H9 (cell line): Measurements from ENCODE around the gene CACNA1A. TPM values are rescaled to one million over a fixed set of nuclear protein-coding genes. Genes with fewer than 3 reads are reported as not detected.

Experiments used
- DNase-seq: peaks from one replicate; pipeline ENCODE4 v3.0.0-alpha.2; 2017
- H2AFZ ChIP-seq: one replicate; pipeline ENCODE4 v1.6.1; 2013; ENCODE audit warnings: mild to moderate bottlenecking, low read length, control low read depth, moderate library complexity
- H2AK5ac ChIP-seq: 2 replicates; pipeline ENCODE4 v1.6.1; 2013; ENCODE audit warnings: low read length, control low read depth, mixed read lengths; ENCODE audit not compliant: insufficient read length
- H2BK120ac ChIP-seq: one replicate; pipeline ENCODE4 v1.6.1; 2013; ENCODE audit warnings: low read depth, mild to moderate bottlenecking, low read length, control low read depth, inconsistent platforms; ENCODE audit not compliant: poor library complexity, severe bottlenecking
- H2BK12ac ChIP-seq: 2 replicates; pipeline ENCODE4 v1.6.1; 2013; ENCODE audit warnings: low read length, control low read depth, mixed read lengths, low read depth; ENCODE audit not compliant: insufficient read length
- H2BK15ac ChIP-seq: 2 replicates; pipeline ENCODE4 v1.6.1; 2013; ENCODE audit warnings: low read depth, low read length, control low read depth
- H2BK20ac ChIP-seq: one replicate; pipeline ENCODE4 v1.6.1; 2013; ENCODE audit warnings: low read depth, mild to moderate bottlenecking, low read length, control low read depth, inconsistent platforms; ENCODE audit not compliant: poor library complexity, severe bottlenecking
- H2BK5ac ChIP-seq: 2 replicates; pipeline ENCODE4 v1.6.1; 2013; ENCODE audit warnings: low read length, control low read depth, mixed read lengths; ENCODE audit not compliant: insufficient read length
- H3K14ac ChIP-seq: 2 replicates; pipeline ENCODE4 v1.6.1; 2013; ENCODE audit warnings: low read length, control low read depth; ENCODE audit not compliant: insufficient read depth
- H3K18ac ChIP-seq: 2 replicates; pipeline ENCODE4 v1.6.1; 2013; ENCODE audit warnings: low read depth, mild to moderate bottlenecking, mixed read lengths, low read length, control low read depth; ENCODE audit not compliant: insufficient read length
- H3K23ac ChIP-seq: 2 replicates; pipeline ENCODE4 v1.6.1; 2013; ENCODE audit warnings: low read length, control low read depth, mixed read lengths, low read depth; ENCODE audit not compliant: insufficient read length
- H3K23me2 ChIP-seq: 2 replicates; pipeline ENCODE4 v1.6.1; 2013; ENCODE audit warnings: low read depth, mild to moderate bottlenecking, mixed read lengths, low read length, control low read depth; ENCODE audit not compliant: insufficient read length, poor library complexity, severe bottlenecking
- H3K27ac ChIP-seq: 2 replicates; pipeline ENCODE4 v1.5.1; 2013; ENCODE audit warnings: low read length, control low read depth, mixed read lengths, low read depth; ENCODE audit not compliant: insufficient read length
- H3K27me3 ChIP-seq: 2 replicates; pipeline ENCODE4 v1.6.1; 2013; ENCODE audit warnings: low read length, control low read depth, inconsistent platforms; ENCODE audit not compliant: insufficient read depth
- H3K4ac ChIP-seq: 2 replicates; pipeline ENCODE4 v1.6.1; 2013; ENCODE audit warnings: low read depth, mild to moderate bottlenecking, control low read depth, inconsistent platforms, low read length, moderate library complexity
- H3K4me1 ChIP-seq: 2 replicates; pipeline ENCODE4 v1.6.1; 2013; ENCODE audit warnings: low read length, control low read depth, inconsistent platforms; ENCODE audit not compliant: insufficient read depth
- H3K4me2 ChIP-seq: 2 replicates; pipeline ENCODE4 v1.6.1; 2013; ENCODE audit warnings: low read length, control low read depth, mixed read lengths; ENCODE audit not compliant: insufficient read length, insufficient read depth
- H3K56ac ChIP-seq: 2 replicates; pipeline ENCODE4 v1.6.1; 2013; ENCODE audit warnings: low read depth, mild to moderate bottlenecking, mixed read lengths, low read length, control low read depth; ENCODE audit not compliant: insufficient read length
- H3K79me1 ChIP-seq: 2 replicates; pipeline ENCODE4 v1.6.1; 2013; ENCODE audit warnings: low read depth, mild to moderate bottlenecking, moderate library complexity, low read length, control low read depth, inconsistent platforms; ENCODE audit not compliant: insufficient read depth, poor library complexity, severe bottlenecking
- H3K79me2 ChIP-seq: 2 replicates; pipeline ENCODE4 v1.6.1; 2013; ENCODE audit warnings: low read length, control low read depth, inconsistent platforms; ENCODE audit not compliant: insufficient read depth
- H3K9ac ChIP-seq: 2 replicates; pipeline ENCODE4 v1.6.1; 2013; ENCODE audit warnings: low read length, control low read depth, mixed read lengths; ENCODE audit not compliant: insufficient read length; ENCODE audit errors: extremely low read depth
- H3K9me3 ChIP-seq: one replicate; pipeline ENCODE4 v1.6.1; 2013; ENCODE audit warnings: low read depth, low read length, inconsistent platforms; ENCODE audit not compliant: control insufficient read depth
- H3T11ph ChIP-seq: one replicate; pipeline ENCODE4 v1.6.1; 2013; ENCODE audit warnings: mild to moderate bottlenecking, low read length, control low read depth, inconsistent platforms
- H4K20me1 ChIP-seq: one replicate; pipeline ENCODE4 v1.6.1; 2013; ENCODE audit not compliant: control insufficient read depth, insufficient read length, insufficient read depth
- H4K5ac ChIP-seq: 2 replicates; pipeline ENCODE4 v1.6.1; 2013; ENCODE audit warnings: low read depth, mild to moderate bottlenecking, mixed read lengths, low read length, control low read depth; ENCODE audit not compliant: insufficient read length
- H4K8ac ChIP-seq: replicated peaks from 2 replicates; pipeline ENCODE4 v1.6.1; 2013; ENCODE audit warnings: low read length, control low read depth, mixed read lengths, low read depth; ENCODE audit not compliant: insufficient read length
- H4K91ac ChIP-seq: 2 replicates; pipeline ENCODE4 v1.6.1; 2013; ENCODE audit warnings: low read depth, mild to moderate bottlenecking, moderate library complexity, mixed read lengths, low read length, control low read depth; ENCODE audit not compliant: insufficient read length
- H3K27ac Mint-ChIP-seq, 3 experiments: 2 replicates in 2 of 3; 3 replicates in 1 of 3; pipeline ENCODE4 v1.8.0; 2020 to 2021; ENCODE audit warnings: mixed read lengths in 3 of 3, mild to moderate bottlenecking in 1 of 3, moderate library complexity in 1 of 3
- H3K27me3 Mint-ChIP-seq: 2 replicates; pipeline ENCODE4 v1.8.0; 2021; ENCODE audit warnings: low read depth, mild to moderate bottlenecking, moderate library complexity, mixed read lengths
- H3K36me3 Mint-ChIP-seq, 3 experiments: 2 replicates in 2 of 3; 3 replicates in 1 of 3; pipeline ENCODE4 v1.8.0; 2020 to 2021; ENCODE audit warnings: low read depth in 3 of 3, mixed read lengths in 3 of 3; ENCODE audit not compliant: insufficient read depth in 1 of 3
- H3K4me1 Mint-ChIP-seq, 2 experiments: 2 replicates each; pipeline ENCODE4 v1.8.0; 2020; ENCODE audit warnings: mixed read lengths in 2 of 2
- H3K4me3 Mint-ChIP-seq, 2 experiments: 2 replicates in 1 of 2; 3 replicates in 1 of 2; pipeline ENCODE4 v1.8.0; 2020 to 2021; ENCODE audit warnings: mild to moderate bottlenecking in 2 of 2, mixed read lengths in 2 of 2, moderate library complexity in 1 of 2
- H3K9me3 Mint-ChIP-seq, 2 experiments: 2 replicates in 1 of 2; 3 replicates in 1 of 2; pipeline ENCODE4 v1.8.0; 2020; ENCODE audit warnings: mild to moderate bottlenecking in 2 of 2, mixed read lengths in 2 of 2, moderate library complexity in 1 of 2
- WGBS: extraction: QIAGEN DNeasy Blood & Tissue Kit; methylation state at CpG from one replicate; pipeline ENCODE4 v1.1.7; 2013; ENCODE audit warnings: missing lambda C conversion rate, low lambda C conversion rate, mixed read lengths; ENCODE audit not compliant: insufficient read length; ENCODE audit errors: extremely low coverage; 5-methylcytosine and 5-hydroxymethylcytosine counted together
- total RNA-seq: library from RNA; stranded (reverse); gene quantifications from 2 replicates; pipeline ENCODE4 v1.2.1, GENCODE V29; 2021
- TF ChIP-seq, protein P1 (sequence below): fragments of 200-600 bp; sonication (generic); conservative IDR thresholded peaks from 3 replicates; pipeline ENCODE4 v1.8.0; 2021; ENCODE audit warnings: antibody characterized with exemption, mild to moderate bottlenecking

The CACNA1A gene
- total RNA-seq, 1 experiment from 2014 or later = 8.0 TPM

- H3K27me3 Mint-ChIP-seq = peaks cover 85% of the 10 kb centered on the region
- no peaks in the 10 kb centered on the region for H3K79me1 ChIP-seq
- H3K9me3 ChIP-seq = no peaks in the 10 kb centered on the region
- H3K23ac ChIP-seq = no peak overlapping the region
- H3K36me3 Mint-ChIP-seq = peaks cover 3 to 10% (median 6%) of the 10 kb centered on the region in 3 experiments; a peak in 3 of 7 replicates
- H3K4me2 ChIP-seq = peak overlapping the region; percentile 93
- no peak overlapping the region for H2BK20ac ChIP-seq
- no peak overlapping the region for H2BK12ac ChIP-seq
- H3K4me1 ChIP-seq = no peaks in the 10 kb centered on the region; the same call in 1 of the 2 replicates
- H3T11ph ChIP-seq = no peak overlapping the region
- no peaks in the 10 kb centered on the region for H4K20me1 ChIP-seq
- WGBS = no CpG with 5 or more reads among the region's 22 CpGs
- H3K27me3 ChIP-seq = no peaks in the 10 kb centered on the region; the same call in 1 of the 2 replicates
- H2AK5ac ChIP-seq = no peak overlapping the region
- peaks cover 14% of the 10 kb centered on the region for H3K23me2 ChIP-seq
- H3K27ac ChIP-seq = no peak overlapping the region
- H4K5ac ChIP-seq = no peak overlapping the region
- TF ChIP-seq, protein P1, sequence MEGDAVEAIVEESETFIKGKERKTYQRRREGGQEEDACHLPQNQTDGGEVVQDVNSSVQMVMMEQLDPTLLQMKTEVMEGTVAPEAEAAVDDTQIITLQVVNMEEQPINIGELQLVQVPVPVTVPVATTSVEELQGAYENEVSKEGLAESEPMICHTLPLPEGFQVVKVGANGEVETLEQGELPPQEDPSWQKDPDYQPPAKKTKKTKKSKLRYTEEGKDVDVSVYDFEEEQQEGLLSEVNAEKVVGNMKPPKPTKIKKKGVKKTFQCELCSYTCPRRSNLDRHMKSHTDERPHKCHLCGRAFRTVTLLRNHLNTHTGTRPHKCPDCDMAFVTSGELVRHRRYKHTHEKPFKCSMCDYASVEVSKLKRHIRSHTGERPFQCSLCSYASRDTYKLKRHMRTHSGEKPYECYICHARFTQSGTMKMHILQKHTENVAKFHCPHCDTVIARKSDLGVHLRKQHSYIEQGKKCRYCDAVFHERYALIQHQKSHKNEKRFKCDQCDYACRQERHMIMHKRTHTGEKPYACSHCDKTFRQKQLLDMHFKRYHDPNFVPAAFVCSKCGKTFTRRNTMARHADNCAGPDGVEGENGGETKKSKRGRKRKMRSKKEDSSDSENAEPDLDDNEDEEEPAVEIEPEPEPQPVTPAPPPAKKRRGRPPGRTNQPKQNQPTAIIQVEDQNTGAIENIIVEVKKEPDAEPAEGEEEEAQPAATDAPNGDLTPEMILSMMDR = no peak
- H3K9me3 Mint-ChIP-seq = no peaks in the 10 kb centered on the region; a peak in 1 of 5 replicates
- no peak overlapping the region for H2BK15ac ChIP-seq
- H3K4me1 Mint-ChIP-seq = peaks cover 19 to 32% of the 10 kb centered on the region in 2 experiments
- H3K4me3 Mint-ChIP-seq = peak overlapping the region; percentile 81 to 84
- H3K9ac ChIP-seq = peak overlapping the region; percentile 4
- no peak overlapping the region for H3K56ac ChIP-seq
- H2AFZ ChIP-seq = no peak overlapping the region
- H3K4ac ChIP-seq = no peak overlapping the region
- H4K91ac ChIP-seq = no peak overlapping the region
- no peaks in the 10 kb centered on the region for H3K79me2 ChIP-seq
- DNase-seq = peak; percentile 39
- peak overlapping the region; percentile 65 for H2BK120ac ChIP-seq
- peak overlapping the region; percentile 39 for H3K18ac ChIP-seq
- H4K8ac ChIP-seq = no peak overlapping the region
- H2BK5ac ChIP-seq = no peak overlapping the region
- H3K27ac Mint-ChIP-seq = peak overlapping the region in 1 of 3 experiments; percentile 89; a peak in 3 of 7 replicates
- H3K14ac ChIP-seq = peak overlapping the region; percentile 38; the same call in 1 of the 2 replicates
Observed at GRCh38 chr19:13507053-13507611, 853 bp upstream of the CACNA1A start.
